Head of caudate nucleus (tissue), 42 donors: ENCODE data around the gene WNT3.
A peak's percentile ranks its signal among the peaks of the same experiment; 100 is the strongest.

ENCODE experiments used
- DNase-seq, 42 donors: peaks; one replicate each; pipeline versions ENCODE4 v3.0.0 to v3.0.0-alpha.2; 2020 to 2021; ENCODE audit warnings: mixed read lengths in 7 of 42
- intact Hi-C: fragments of 100-400 bp; cut with DNase I; formaldehyde crosslinking; loops from one replicate; pipeline ENCODE4 v1.15.0; 2022

Gene WNT3

GRCh38 chr17:46756081-46756735, 62.3 kb downstream of the WNT3 start:
- intact Hi-C loops: no loop called here
- DNase-seq: no peak

GRCh38 chr17:46753776-46754175, 64.7 kb downstream of the WNT3 start:
- DNase-seq: no peak
- intact Hi-C loops: no loop called here

GRCh38 chr17:46751425-46751824, 67.1 kb downstream of the WNT3 start:
- DNase-seq: no peak
- intact Hi-C loops: no loop called here

- intact Hi-C loops: no loop called here
- DNase-seq: no peak
Observed at GRCh38 chr17:46745376-46745775, 73.1 kb downstream of the WNT3 start.

- no peak for DNase-seq
- intact Hi-C loops: no loop called here
Observed at GRCh38 chr17:46744441-46744840, 74.1 kb downstream of the WNT3 start.

GRCh38 chr17:46742565-46743270, 75.8 kb downstream of the WNT3 start:
- intact Hi-C loops: no loop called here
- DNase-seq: no peak

GRCh38 chr17:46741122-46741730, 77.3 kb downstream of the WNT3 start:
- intact Hi-C loops: no loop called here
- DNase-seq: no peak

GRCh38 chr17:46739982-46740381, 78.5 kb downstream of the WNT3 start:
- DNase-seq: no peak
- intact Hi-C loops: no loop called here

- DNase-seq: no peak
- intact Hi-C loops: no loop called here
Observed at GRCh38 chr17:46738544-46738943, 79.9 kb downstream of the WNT3 start.

- intact Hi-C loops: no loop called here
- DNase-seq: no peak
Observed at GRCh38 chr17:46737326-46737725, 81.2 kb downstream of the WNT3 start.

- DNase-seq: no peak
- intact Hi-C loops: no loop called here
Observed at GRCh38 chr17:46736100-46736499, 82.4 kb downstream of the WNT3 start.

- no peak for DNase-seq
- intact Hi-C loops: no loop called here
Observed at GRCh38 chr17:46733837-46734475, 84.5 kb downstream of the WNT3 start.

- peak in 27 of 42 donors; percentile 7 to 71 (median 33) for DNase-seq
- intact Hi-C loops: no loop called here
Observed at GRCh38 chr17:46732754-46733398, 85.6 kb downstream of the WNT3 start.

GRCh38 chr17:46732160-46732559, 86.3 kb downstream of the WNT3 start:
- intact Hi-C loops: no loop called here
- DNase-seq: no peak

GRCh38 chr17:46730679-46731078, 87.8 kb downstream of the WNT3 start:
- no peak for DNase-seq
- intact Hi-C loops: no loop called here

GRCh38 chr17:46730026-46730425, 88.5 kb downstream of the WNT3 start:
- DNase-seq: no peak
- intact Hi-C loops: no loop called here

- DNase-seq: no peak
- intact Hi-C loops: no loop called here
Observed at GRCh38 chr17:46727572-46728348, 90.7 kb downstream of the WNT3 start.

GRCh38 chr17:46726206-46726605, 92.3 kb downstream of the WNT3 start:
- intact Hi-C loops: no loop called here
- DNase-seq: no peak
